Right lobe of liver (tissue), 6 donors: Measurements from ENCODE around the gene SYNJ2. TPM values are rescaled to one million over a fixed set of nuclear protein-coding genes. Genes with fewer than 3 reads are reported as not detected.
A peak's percentile ranks its signal among the peaks of the same experiment; 100 is the strongest.

ENCODE experiments used
- ATAC-seq, 4 donors: fragments of 200-7000 bp; cut with Tn5 transposase; one replicate each; pipeline ENCODE4 v1.9.1; 2020; ENCODE audit warnings: mild to moderate bottlenecking in 4 of 4, moderate library complexity in 4 of 4
- DNase-seq, 3 donors: peaks; one replicate each; pipeline ENCODE4 v3.0.0-alpha.2; 2020
- H3K27ac ChIP-seq, 3 donors: fragments of 200-600 bp; one replicate each; pipeline ENCODE4 v1.8.0; 2022
- H3K27me3 ChIP-seq, 2 donors: fragments of 200-600 bp; one replicate each; pipeline ENCODE4 v1.8.0; 2022
- H3K36me3 ChIP-seq, 4 donors: fragments of 200-600 bp; sonication (generic) in 1 of 4; one replicate each; pipeline versions ENCODE4 v1.5.1 to v1.8.0; 2017 to 2022; ENCODE audit warnings: control low read depth in 1 of 4
- H3K4me1 ChIP-seq, 4 donors: fragments of 200-600 bp; sonication (generic) in 1 of 4; one replicate each; pipeline versions ENCODE4 v1.5.1 to v1.8.0; 2017 to 2022; ENCODE audit warnings: control low read depth in 1 of 4
- H3K4me3 ChIP-seq, 3 donors: fragments of 200-600 bp; one replicate each; pipeline ENCODE4 v1.8.0; 2022
- H3K9me3 ChIP-seq, 4 donors: fragments of 200-600 bp; sonication (generic) in 1 of 4; one replicate each; pipeline versions ENCODE4 v1.5.1 to v1.8.0; 2017 to 2022; ENCODE audit warnings: control low read depth in 1 of 4
- POLR2A ChIP-seq: fragments of 450-650 bp; IDR thresholded peaks from one replicate; pipeline ENCODE4 v1.6.1; 2017; ENCODE audit warnings: antibody characterized with exemption, mild to moderate bottlenecking
- WGBS: methylation state at CpG from one replicate; pipeline ENCODE4 v1.1.6; 2018; ENCODE audit warnings: low coverage, low lambda C conversion rate; ENCODE audit not compliant: insufficient coverage; ENCODE audit errors: missing lambda C conversion rate; 5-methylcytosine and 5-hydroxymethylcytosine counted together
- intact Hi-C, 2 donors: fragments of 100-400 bp; cut with DNase I; formaldehyde crosslinking; loops; one replicate each; pipeline versions ENCODE4 v1.11.2 to v1.14.1; 2022
- total RNA-seq, 6 experiments: library from RNA; depleted of rRNA in 2 of 6; stranded (reverse); fragments of >200 nt in 2 of 6; fragmentation: NEBNext Ultra II Directional in 3 of 6; extraction: Animal tissue kit (Norgen Biotek cat#: 25700) in 3 of 6; gene quantifications; one replicate each; pipeline versions ENCODE4 v1.1.0 to v1.2.4, GENCODE V29; 2016 to 2023
- TF ChIP-seq, protein P1 (sequence below), 4 donors: fragments of 200-600 bp in 3 of 4; fragments of 450-650 bp in 1 of 4; IDR thresholded peaks; one replicate each; pipeline versions ENCODE4 v1.5.1 to v1.8.0; 2016 to 2022; ENCODE audit warnings: antibody characterized with exemption in 4 of 4, mild to moderate bottlenecking in 2 of 4
- donor health status: DM: no; HTN: yes; CAD: no.
- donor health status: DM: no; HTN: no; CAD: no.
- donor health status: DM: no; HTN: no; CAD: no.
- donor health status: DM: no; HTN: yes; CAD: no.
- donor health status: DM: no; HTN: yes; CAD: no.

Gene SYNJ2
- total RNA-seq, 6 experiments from 2014 or later, result 3.2 to 7.4 (median 4.2) TPM

DNA sequence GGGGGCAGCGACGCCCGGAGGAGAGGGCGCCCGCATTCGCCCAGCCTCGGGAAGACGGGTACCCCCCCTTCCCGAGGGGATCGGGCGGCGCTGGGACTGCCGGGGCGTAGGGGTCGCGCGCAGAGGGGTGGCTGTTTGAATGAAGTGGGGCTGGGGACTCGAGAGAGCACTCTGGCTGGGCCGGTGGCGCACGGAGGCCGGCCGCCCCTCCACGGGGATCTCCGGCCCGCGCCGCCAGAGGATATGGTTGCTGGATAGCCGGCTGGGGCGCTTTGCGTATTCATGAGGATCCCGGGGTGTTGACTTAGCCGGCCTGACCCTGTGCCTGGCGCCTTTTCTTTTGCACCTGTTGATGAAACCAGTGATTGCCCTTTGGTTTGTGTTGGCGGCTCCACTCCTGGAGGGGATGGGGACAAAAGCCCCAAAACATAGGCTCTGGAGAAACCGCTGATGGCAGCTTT lies 469 bp downstream of the SYNJ2 start:
- Histone ChIP-seq H3K27ac (peak overlapping the region; percentile 68 to 87 (median 80)), H3K27me3 (no peaks in the 10 kb centered on the region), H3K4me1 (peaks cover 0 to 25% (median 10%) of the 10 kb centered on the region in 4 donors), H3K9me3 (no peaks in the 10 kb centered on the region), H3K36me3 (no peaks in the 10 kb centered on the region), H3K4me3 (peak overlapping the region; percentile 77 to 94 (median 94))
- ATAC-seq (peak; percentile 39 to 56 (median 47)), DNase-seq (peak; percentile 53 to 74 (median 73))
- 0% methylated on average over 5 of the region's 36 CpGs for WGBS
- TF ChIP-seq, protein P1, sequence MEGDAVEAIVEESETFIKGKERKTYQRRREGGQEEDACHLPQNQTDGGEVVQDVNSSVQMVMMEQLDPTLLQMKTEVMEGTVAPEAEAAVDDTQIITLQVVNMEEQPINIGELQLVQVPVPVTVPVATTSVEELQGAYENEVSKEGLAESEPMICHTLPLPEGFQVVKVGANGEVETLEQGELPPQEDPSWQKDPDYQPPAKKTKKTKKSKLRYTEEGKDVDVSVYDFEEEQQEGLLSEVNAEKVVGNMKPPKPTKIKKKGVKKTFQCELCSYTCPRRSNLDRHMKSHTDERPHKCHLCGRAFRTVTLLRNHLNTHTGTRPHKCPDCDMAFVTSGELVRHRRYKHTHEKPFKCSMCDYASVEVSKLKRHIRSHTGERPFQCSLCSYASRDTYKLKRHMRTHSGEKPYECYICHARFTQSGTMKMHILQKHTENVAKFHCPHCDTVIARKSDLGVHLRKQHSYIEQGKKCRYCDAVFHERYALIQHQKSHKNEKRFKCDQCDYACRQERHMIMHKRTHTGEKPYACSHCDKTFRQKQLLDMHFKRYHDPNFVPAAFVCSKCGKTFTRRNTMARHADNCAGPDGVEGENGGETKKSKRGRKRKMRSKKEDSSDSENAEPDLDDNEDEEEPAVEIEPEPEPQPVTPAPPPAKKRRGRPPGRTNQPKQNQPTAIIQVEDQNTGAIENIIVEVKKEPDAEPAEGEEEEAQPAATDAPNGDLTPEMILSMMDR (IDR thresholded peaks at IDR 0.05), result no peak
- TF ChIP-seq POLR2A, result no peak
- intact Hi-C loops, result loop anchor here in 1 of 2 donors (5.0 kb wide), 1 partner anchor 90 kb away; no protein-coding TSS in a partner anchor

DNA sequence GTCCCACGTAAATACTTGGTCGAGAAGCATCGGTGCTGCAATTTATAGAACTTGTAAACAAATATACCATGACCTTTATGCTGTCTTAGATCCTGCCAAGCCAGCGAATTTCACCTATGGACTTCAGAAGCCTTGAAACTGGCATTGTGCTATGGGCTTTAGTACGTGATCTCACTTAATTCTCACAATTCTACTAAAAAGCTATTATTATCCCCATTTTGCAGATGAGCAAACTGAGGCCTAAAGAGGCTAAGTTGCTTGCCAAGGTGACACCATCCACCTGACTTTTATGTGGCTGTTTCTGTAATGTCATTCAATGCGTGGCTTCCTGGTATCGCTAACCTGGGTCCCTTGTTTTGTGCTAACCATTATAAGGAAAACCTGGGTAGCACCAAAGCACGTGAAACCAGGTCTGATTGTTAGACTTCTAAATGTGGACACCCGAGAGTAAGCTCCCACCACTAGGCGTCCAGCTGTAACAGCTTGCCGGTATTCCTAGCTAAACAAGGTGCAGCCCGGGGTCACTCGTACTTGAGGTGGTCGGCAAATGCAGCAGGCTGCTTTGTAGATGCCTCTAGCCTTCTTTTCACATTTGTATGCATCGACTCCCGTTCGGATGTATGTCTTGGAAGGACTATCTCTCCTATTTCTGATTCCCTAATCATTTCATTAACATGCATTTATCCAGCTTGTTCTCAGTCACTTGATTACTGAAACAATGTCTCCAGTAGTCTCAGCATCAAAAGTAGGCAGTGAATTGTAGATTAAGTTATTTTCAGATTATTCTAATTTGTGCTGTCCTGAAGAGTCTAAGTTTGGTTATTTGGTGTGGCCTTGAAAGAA lies 1.1 kb downstream of the SYNJ2 start:
- Histone ChIP-seq H3K27ac (peak overlapping the region; percentile 68 to 87 (median 80)), H3K9me3 (no peaks in the 10 kb centered on the region), H3K27me3 (no peaks in the 10 kb centered on the region), H3K36me3 (no peaks in the 10 kb centered on the region), H3K4me1 (peaks cover 0 to 25% (median 10%) of the 10 kb centered on the region in 4 donors), H3K4me3 (peak overlapping the region; percentile 77 to 94 (median 94))
- ATAC-seq (no peak), DNase-seq (no peak)
- 31% methylated on average over 10 of the region's 17 CpGs for WGBS
- intact Hi-C loops, result loop anchor here in 1 of 2 donors (5.0 kb wide), 1 partner anchor 90 kb away; no protein-coding TSS in a partner anchor
- no peak for TF ChIP-seq POLR2A
- TF ChIP-seq, protein P1 (IDR thresholded peaks at IDR 0.05), result peak in 1 of 4 donors; percentile 10

DNA sequence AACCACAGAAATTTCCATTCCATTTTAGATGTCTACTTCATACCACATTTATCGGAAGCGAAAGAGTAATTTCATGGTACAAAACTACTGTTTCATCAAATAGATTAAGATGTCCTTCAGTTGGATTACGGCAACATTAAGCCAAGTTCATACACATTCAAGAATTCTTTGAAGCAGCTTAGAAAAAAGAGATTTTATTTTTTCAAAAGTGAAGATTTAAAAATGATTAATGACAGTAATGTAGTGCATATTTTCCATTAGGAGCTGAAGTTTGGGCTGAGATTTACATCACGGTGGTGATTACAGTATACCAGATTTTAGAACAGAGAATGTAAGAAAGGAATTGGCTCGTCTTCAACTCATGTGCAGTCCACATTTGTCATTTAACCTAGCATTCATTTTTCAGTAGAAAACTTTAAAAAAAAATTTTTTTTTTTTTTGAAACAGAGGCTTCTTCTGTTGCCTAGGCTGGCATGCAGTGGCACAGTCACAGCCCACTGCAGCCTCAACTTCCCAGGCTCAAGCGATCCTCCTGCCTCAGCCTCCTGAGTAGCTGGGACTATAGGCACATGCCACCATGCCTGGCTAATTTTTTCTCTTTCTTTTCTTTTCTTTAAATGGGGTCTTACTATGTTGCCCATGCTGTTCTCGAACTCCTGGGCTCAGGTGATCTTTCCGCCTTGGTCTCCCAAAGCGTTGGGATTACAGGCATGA lies 1.9 kb downstream of the SYNJ2 start:
- Histone ChIP-seq H3K27me3 (no peaks in the 10 kb centered on the region), H3K27ac (peak overlapping the region in 1 of 3 donors; percentile 7), H3K4me1 (peaks cover 0 to 25% (median 10%) of the 10 kb centered on the region in 4 donors), H3K4me3 (no peak overlapping the region), H3K36me3 (no peaks in the 10 kb centered on the region), H3K9me3 (no peaks in the 10 kb centered on the region)
- WGBS, result 76% methylated on average over 8 of the region's 9 CpGs
- TF ChIP-seq POLR2A, result no peak
- TF ChIP-seq, protein P1 (IDR thresholded peaks at IDR 0.05), result no peak
- ATAC-seq, result no peak
- intact Hi-C loops, result loop anchor here in 1 of 2 donors (5.0 kb wide), 1 partner anchor 89 kb away; no protein-coding TSS in a partner anchor
- DNase-seq, result no peak

DNA sequence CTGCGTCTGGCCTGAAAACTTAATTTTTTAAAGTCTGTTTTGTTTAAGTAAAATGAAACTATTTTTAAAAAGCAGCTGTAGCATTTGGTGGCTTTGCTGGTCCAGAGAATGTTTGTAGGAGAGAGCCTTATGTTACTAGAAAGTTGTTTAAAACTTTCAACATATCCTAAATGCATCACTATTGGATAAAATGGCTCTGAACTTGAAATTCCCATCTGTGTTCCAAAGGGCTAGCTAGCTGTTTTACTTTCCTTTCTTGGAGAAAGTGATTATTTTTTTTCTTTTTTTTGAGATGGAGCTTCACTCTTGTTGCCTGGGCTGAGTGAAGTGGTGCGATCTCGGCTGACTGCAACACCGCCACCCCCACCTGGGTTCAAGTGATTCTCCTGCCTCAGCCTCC lies 2.5 kb downstream of the SYNJ2 start:
- DNase-seq (no peak), ATAC-seq (no peak)
- Histone ChIP-seq H3K4me3 (no peak overlapping the region), H3K9me3 (no peaks in the 10 kb centered on the region), H3K36me3 (no peaks in the 10 kb centered on the region), H3K4me1 (peaks cover 0 to 25% (median 10%) of the 10 kb centered on the region in 4 donors), H3K27ac (no peak overlapping the region), H3K27me3 (no peaks in the 10 kb centered on the region)
- TF ChIP-seq, protein P1 (IDR thresholded peaks at IDR 0.05), result no peak
- TF ChIP-seq POLR2A, result no peak
- intact Hi-C loops, result loop anchor here in 1 of 2 donors (5.0 kb wide), 1 partner anchor 88 kb away; no protein-coding TSS in a partner anchor
- 98% methylated on average over 4 of the region's 4 CpGs for whole genome bisulfite sequencing
